PC-3 (cell line): ENCODE measurements around the gene SLC4A9. TPM values are rescaled to one million over a fixed set of nuclear protein-coding genes. Genes with fewer than 3 reads are reported as not detected.

Experiments used
- ATAC-seq: fragments of 200-7000 bp; cut with Tn5 transposase; 2 replicates; pipeline ENCODE4 v1.9.1; 2020; ENCODE audit warnings: mild to moderate bottlenecking, moderate library complexity
- BruUV-seq: library from RNA; stranded (reverse); fragments of 400-500 nt; replicated peaks from 2 replicates; lab custom pipeline; 2021; lab: Mats Ljungman, UMichigan
- CTCF ChIA-PET: fragments of 300-600 bp; sonication (Branson Sonifier 250); formaldehyde crosslinking; loops from one replicate; lab custom pipeline; 2022; ENCODE audit warnings: antibody characterized with exemption; lab: Charles Lee
- POLR2A ChIA-PET: fragments of 300-600 bp; sonication (Branson Sonifier 250); formaldehyde crosslinking; loops from one replicate; lab custom pipeline; 2022; ENCODE audit warnings: antibody characterized with exemption; ENCODE audit not compliant: unreplicated experiment; lab: Charles Lee
- DNase-seq: peaks from one replicate; pipeline ENCODE4 v3.0.0-alpha.2; 2015
- H2AFZ ChIP-seq: fragments of 300-600 bp; sonication (generic); 2 replicates; pipeline ENCODE4 v1.6.0; 2016; ENCODE audit warnings: antibody characterized with exemption, low read length
- H3F3A ChIP-seq: fragments of 300-600 bp; sonication (generic); one replicate; pipeline ENCODE4 v1.6.0; 2017; ENCODE audit warnings: antibody characterized with exemption, low read length, control low read depth, mild to moderate bottlenecking; ENCODE audit not compliant: unreplicated experiment
- H3K27ac ChIP-seq: fragments of 300-600 bp; sonication (generic); 2 replicates; pipeline ENCODE4 v1.5.1; 2016; ENCODE audit warnings: mild to moderate bottlenecking, low read length
- H3K27me3 ChIP-seq: fragments of 300-600 bp; sonication (generic); 2 replicates; pipeline ENCODE4 v1.6.1; 2016; ENCODE audit warnings: low read length, mixed read lengths
- H3K36me3 ChIP-seq: fragments of 300-600 bp; sonication (generic); 2 replicates; pipeline ENCODE4 v1.6.1; 2016; ENCODE audit warnings: low read depth, mixed run types, low read length, mixed read lengths
- H3K4me1 ChIP-seq: fragments of 300-600 bp; sonication (generic); 2 replicates; pipeline ENCODE4 v1.5.1; 2016; ENCODE audit warnings: low read length; ENCODE audit not compliant: insufficient read depth
- H3K4me2 ChIP-seq: fragments of 300-600 bp; sonication (generic); 2 replicates; pipeline ENCODE4 v1.6.0; 2016; ENCODE audit warnings: low read length
- H3K4me3 ChIP-seq: fragments of 300-600 bp; sonication (generic); 2 replicates; pipeline ENCODE4 v1.5.1; 2016; ENCODE audit warnings: mild to moderate bottlenecking, low read length, mixed read lengths
- H3K79me2 ChIP-seq: fragments of 300-600 bp; sonication (generic); 2 replicates; pipeline ENCODE4 v1.6.1; 2017; ENCODE audit warnings: low read length, mixed read lengths
- H3K9ac ChIP-seq: fragments of 300-600 bp; sonication (generic); 2 replicates; pipeline ENCODE4 v1.6.0; 2016; ENCODE audit warnings: mild to moderate bottlenecking, low read length
- H3K9me2 ChIP-seq: fragments of 300-600 bp; sonication (generic); replicated peaks from 2 replicates; pipeline ENCODE4 v1.6.1; 2016; ENCODE audit warnings: mixed run types, low read length, mixed read lengths
- H3K9me3 ChIP-seq: fragments of 300-600 bp; sonication (generic); 2 replicates; pipeline ENCODE4 v1.6.1; 2016; ENCODE audit warnings: low read length, mixed read lengths
- H4K20me1 ChIP-seq: fragments of 300-600 bp; sonication (generic); 2 replicates; pipeline ENCODE4 v1.6.1; 2016; ENCODE audit warnings: low read length, mixed read lengths
- CTCF ChIP-seq: fragments of 300-600 bp; sonication (generic); conservative IDR thresholded peaks from 2 replicates; pipeline ENCODE4 v1.5.1; 2017; ENCODE audit warnings: antibody characterized with exemption, low read depth, mild to moderate bottlenecking, low read length
- EZH2 ChIP-seq: fragments of 300-600 bp; sonication (generic); IDR thresholded peaks from one replicate; pipeline ENCODE4 v1.6.1; 2017; ENCODE audit warnings: antibody characterized with exemption, mild to moderate bottlenecking, low read length; ENCODE audit not compliant: unreplicated experiment
- EZH2phosphoT487 ChIP-seq: fragments of 300-600 bp; sonication (generic); IDR thresholded peaks from 2 replicates; pipeline ENCODE4 v1.6.1; 2018; ENCODE audit warnings: mild to moderate bottlenecking, antibody characterized with exemption, low read length, borderline replicate concordance
- intact Hi-C: fragments of 100-400 bp; cut with micrococcal nuclease; formaldehyde crosslinking; loops from 2 replicates; pipeline ENCODE4 v1.9.0; 2023
- total RNA-seq: library from RNA; depleted of rRNA; stranded (reverse); fragments of >200 nt; gene quantifications from 2 replicates; pipeline ENCODE4 v1.2.3, GENCODE V29; 2014

The SLC4A9 gene
- total RNA-seq, 1 experiment from 2014 or later = 0.29 TPM

- peaks cover 11% of the 10 kb centered on the region for H3K4me1 ChIP-seq
- H3K9me3 ChIP-seq = no peaks in the 10 kb centered on the region
These were observed 5.9 kb downstream of the SLC4A9 start for GRCh38 chr5:140365941-140366340.

GRCh38 chr5:140366589-140367255 lies 6.7 kb downstream of the SLC4A9 start:
- no peak overlapping the region for H3K4me3 ChIP-seq
- no peak overlapping the region for H3K27ac ChIP-seq
- no TSS peak for BruUV-seq
- H3K9ac ChIP-seq = no peak overlapping the region
- no peaks in the 10 kb centered on the region for H3K36me3 ChIP-seq
- H3K9me2 ChIP-seq = no peaks in the 10 kb centered on the region
- no peaks in the 10 kb centered on the region for H4K20me1 ChIP-seq
- TF ChIP-seq EZH2phosphoT487 (no peak), EZH2 (no peak), CTCF (no peak)
- no peak for DNase-seq
- no peak for ATAC-seq
- H3K4me2 ChIP-seq = no peak overlapping the region
- no peak overlapping the region for H2AFZ ChIP-seq
- POLR2A ChIA-PET = no interaction called here
- peaks cover 11% of the 10 kb centered on the region for H3K4me1 ChIP-seq
- intact Hi-C loops = no loop called here
- no peaks in the 10 kb centered on the region for H3K9me3 ChIP-seq
- H3F3A ChIP-seq = no peaks in the 10 kb centered on the region
- H3K27me3 ChIP-seq = no peaks in the 10 kb centered on the region
- H3K79me2 ChIP-seq = no peaks in the 10 kb centered on the region
- CTCF ChIA-PET = no interaction called here

More at GRCh38 chr5:140365941-140366340, 5.9 kb downstream of the SLC4A9 start:
- TF ChIP-seq EZH2 (no peak), CTCF (no peak), EZH2phosphoT487 (no peak)
- H3K4me2 ChIP-seq = 0 out of 2 replicates have a peak overlapping the region, but pooled peaks have one; percentile 10
- H3K27me3 ChIP-seq = no peaks in the 10 kb centered on the region
- intact Hi-C loops = no loop called here
- no peak overlapping the region for H3K9ac ChIP-seq
- H2AFZ ChIP-seq = no peak overlapping the region
- no peaks in the 10 kb centered on the region for H3K9me2 ChIP-seq
- no peaks in the 10 kb centered on the region for H3F3A ChIP-seq
- ChIA-PET POLR2A (no interaction called here), CTCF (no interaction called here)
- no peaks in the 10 kb centered on the region for H4K20me1 ChIP-seq
- H3K36me3 ChIP-seq = no peaks in the 10 kb centered on the region
- no peak overlapping the region for H3K4me3 ChIP-seq
- no peak for DNase-seq
- no peak for ATAC-seq
- no peaks in the 10 kb centered on the region for H3K79me2 ChIP-seq
- no peak overlapping the region for H3K27ac ChIP-seq
- no TSS peak for BruUV-seq

- Histone ChIP-seq H3K4me3 (no peak overlapping the region), H3K9me3 (no peaks in the 10 kb centered on the region), H3K4me1 (peaks cover 11% of the 10 kb centered on the region), H3K9ac (no peak overlapping the region), H3K79me2 (no peaks in the 10 kb centered on the region), H3K4me2 (no peak overlapping the region), H3K9me2 (no peaks in the 10 kb centered on the region), H3F3A (no peaks in the 10 kb centered on the region), H3K27me3 (no peaks in the 10 kb centered on the region), H4K20me1 (no peaks in the 10 kb centered on the region), H3K36me3 (no peaks in the 10 kb centered on the region), H2AFZ (no peak overlapping the region), H3K27ac (no peak overlapping the region)
- no peak for TF ChIP-seq EZH2phosphoT487
- no peak for TF ChIP-seq CTCF
- intact Hi-C loops = no loop called here
- DNase-seq (no peak), ATAC-seq (no peak)
- ChIA-PET CTCF (interaction anchor here (0.6 kb wide), 1 partner anchor 14 kb away, joined by 3 read pairs; no protein-coding TSS in a partner anchor), POLR2A (no interaction called here)
- no TSS peak for BruUV-seq
These were observed 7.4 kb downstream of the SLC4A9 start for GRCh38 chr5:140367256-140368013.
